ENCODE results near the gene RGPD3.

- TF ChIP-seq REST (IDR thresholded peaks at IDR 0.05; ENCODE audit: borderline replicate concordance) (no peak), REST (CRISPR knock-in tag; IDR thresholded peaks at IDR 0.05; ENCODE audit: low read depth) (no peak), CTCF (IDR thresholded peaks at IDR 0.05 in 2 of 3, conservative IDR thresholded peaks at IDR 0.05 in 1 of 3; ENCODE audit: insufficient read depth in 2 of 3, low read depth in 1 of 3, low read length in 3 of 3) (no peak), RBFOX2 (IDR thresholded peaks at IDR 0.05; ENCODE audit: low read depth, low read length) (no peak), ETV6 (IDR thresholded peaks at IDR 0.05; ENCODE audit: borderline replicate concordance in 1 of 2, low read depth in 2 of 2, low read length in 1 of 2) (no peak), ETV6 (CRISPR knock-in tag; IDR thresholded peaks at IDR 0.05; ENCODE audit: borderline replicate concordance) (no peak), ZNF431 (CRISPR knock-in tag; IDR thresholded peaks at IDR 0.05) (no peak), ZNF263 (CRISPR knock-in tag; IDR thresholded peaks at IDR 0.05; ENCODE audit: borderline replicate concordance) (no peak), TAL1 (IDR thresholded peaks at IDR 0.05) (no peak)
- TF ChIP-seq, protein P1, sequence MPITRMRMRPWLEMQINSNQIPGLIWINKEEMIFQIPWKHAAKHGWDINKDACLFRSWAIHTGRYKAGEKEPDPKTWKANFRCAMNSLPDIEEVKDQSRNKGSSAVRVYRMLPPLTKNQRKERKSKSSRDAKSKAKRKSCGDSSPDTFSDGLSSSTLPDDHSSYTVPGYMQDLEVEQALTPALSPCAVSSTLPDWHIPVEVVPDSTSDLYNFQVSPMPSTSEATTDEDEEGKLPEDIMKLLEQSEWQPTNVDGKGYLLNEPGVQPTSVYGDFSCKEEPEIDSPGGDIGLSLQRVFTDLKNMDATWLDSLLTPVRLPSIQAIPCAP (CRISPR knock-in tag; IDR thresholded peaks at IDR 0.05; ENCODE audit: borderline replicate concordance) = no peak
Observed at GRCh38 chr2:106516864-106517263, 48.7 kb upstream of the RGPD3 start.
